ENCODE data around the gene MAPK8IP2. TPM values are rescaled to one million over a fixed set of nuclear protein-coding genes. Genes with fewer than 3 reads are reported as not detected.

Gene MAPK8IP2
- total and polyA plus RNA-seq, 2 of the 4 experiments (the other 2 are of a cell fraction), result under 0.01 to 0.14 TPM

DNA sequence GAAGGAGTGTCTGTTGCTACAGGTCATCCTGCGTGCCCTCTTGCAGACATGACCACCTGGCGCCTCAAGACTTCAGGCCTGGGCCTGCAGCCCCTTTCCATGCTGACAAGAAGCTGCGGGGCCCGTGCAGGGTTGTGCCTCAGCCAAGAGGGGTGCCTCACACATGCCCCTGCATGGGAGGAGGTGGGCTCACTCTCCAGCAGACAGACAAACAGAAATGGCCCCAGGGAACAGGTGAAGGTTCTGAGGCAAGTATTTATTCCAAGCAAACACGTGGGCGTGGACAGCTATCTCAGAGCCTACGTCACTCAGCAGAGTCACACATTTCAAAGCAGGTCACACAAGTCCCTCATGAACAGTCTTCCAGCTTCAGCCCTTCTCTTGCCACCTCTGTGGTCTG is 32.0 kb upstream of the MAPK8IP2 start:
- H3K9me3 ChIP-seq (ENCODE audit: control insufficient read depth, insufficient read depth, low read length), result no peaks in the 10 kb centered on the region
- H3K4me3 ChIP-seq (ENCODE audit: insufficient read depth, low read depth, low read length), result no peak overlapping the region
- H2BK15ac ChIP-seq (ENCODE audit: low read depth, low read length), result no peak overlapping the region
- ATAC-seq (ENCODE audit: low read depth) (no peak), DNase-seq (no peak)
- dilution Hi-C loops (cut with HindIII; ENCODE audit: low sequenced_read_pairs, unreplicated experiment), result no loop called here
- no peak overlapping the region for H4K5ac ChIP-seq (ENCODE audit: low read depth, low read length)
- H3K18ac ChIP-seq (ENCODE audit: low read depth, low read length), result no peak overlapping the region
- H4K91ac ChIP-seq (ENCODE audit: insufficient read depth, low read depth, low read length), result no peak overlapping the region
- BruUV-seq (replicated peaks), result no TSS peak
- in situ Hi-C loops (cut with MboI; ENCODE audit: low sequenced_read_pairs), result no loop called here
- CTCF ChIA-PET, result no interaction called here
- H4K8ac ChIP-seq (ENCODE audit: low read depth in 2 of 2, low read length in 2 of 2), result no peak overlapping the region
- no peaks in the 10 kb centered on the region for H3K9me1 ChIP-seq (ENCODE audit: insufficient read depth, low read length)
- no peak overlapping the region for H3K4me2 ChIP-seq (ENCODE audit: low read depth, low read length)
- no peak overlapping the region for H3K14ac ChIP-seq (replicated peaks; ENCODE audit: low read depth, low read length)
- H3K79me1 ChIP-seq (ENCODE audit: low read depth in 1 of 2, low read length in 2 of 2), result no peaks in the 10 kb centered on the region
- no peak overlapping the region for H3K56ac ChIP-seq (ENCODE audit: extremely low read depth, insufficient read depth, low read length)
- no peaks in the 10 kb centered on the region for H3K4me1 ChIP-seq (ENCODE audit: control insufficient read depth, insufficient read depth, low read length)
- H3K27ac ChIP-seq (ENCODE audit: insufficient read depth, low read length), result no peak overlapping the region
- H2AK5ac ChIP-seq (ENCODE audit: low read depth, low read length), result no peak overlapping the region
- no peak overlapping the region for H2AFZ ChIP-seq (replicated peaks; ENCODE audit: low read length, poor library complexity)
- H3K23ac ChIP-seq (ENCODE audit: low read depth, low read length), result no peak overlapping the region
- no peaks in the 10 kb centered on the region; the same call in 1 of the 2 replicates for H3K36me3 ChIP-seq (ENCODE audit: control insufficient read depth, insufficient read depth, low read length)
- no peak for TF ChIP-seq CHD1 (IDR thresholded peaks at IDR 0.05; ENCODE audit: low read depth, low read length)
- TF ChIP-seq ELK1 (IDR thresholded peaks at IDR 0.05; ENCODE audit: borderline replicate concordance, low read depth, low read length), result no peak
- no peak for TF ChIP-seq RCOR1 (IDR thresholded peaks at IDR 0.05; ENCODE audit: insufficient replicate concordance, low read length)
- TF ChIP-seq NFE2L2 (IDR thresholded peaks at IDR 0.05; ENCODE audit: low read depth, low read length), result no peak
- no peak for TF ChIP-seq SMC3 (IDR thresholded peaks at IDR 0.05; ENCODE audit: low read depth, low read length)
- no peak for TF ChIP-seq RAD21 (IDR thresholded peaks at IDR 0.05; ENCODE audit: low read length)
- no peak for TF ChIP-seq MXI1 (IDR thresholded peaks at IDR 0.05; ENCODE audit: borderline replicate concordance, low read depth, low read length)
- no peak for TF ChIP-seq POLR2A (IDR thresholded peaks at IDR 0.05; ENCODE audit: low read depth, low read length)
- H4K20me1 ChIP-seq (ENCODE audit: insufficient read depth, low read length), result no peaks in the 10 kb centered on the region
- no peak overlapping the region for H2AK9ac ChIP-seq (replicated peaks; ENCODE audit: low read depth, low read length, poor library complexity)
- H2BK20ac ChIP-seq (ENCODE audit: low read depth, low read length), result no peak overlapping the region
- H2BK120ac ChIP-seq (ENCODE audit: low read depth, low read length), result no peak overlapping the region
- POLR2A ChIA-PET (ENCODE audit: unreplicated experiment), result no interaction called here
- no peak overlapping the region for H3K4ac ChIP-seq (ENCODE audit: low read depth, low read length)
- no peak overlapping the region for H3K9ac ChIP-seq (ENCODE audit: low read depth, low read length)
- intact Hi-C loops (cut with micrococcal nuclease), result no loop called here
- peaks cover 7% of the 10 kb centered on the region; the same call in 1 of the 2 replicates for H3K27me3 ChIP-seq (ENCODE audit: control insufficient read depth, insufficient read depth, low read length)
- 86% methylated on average over 2 of the region's 7 CpGs; no CpG with 5 or more reads in 1 of the 2 experiments for WGBS, 2 experiments (ENCODE audit: extremely low coverage in 2 of 2, insufficient read length in 1 of 2)
- no peak overlapping the region for H2BK5ac ChIP-seq (ENCODE audit: low read depth, low read length, poor library complexity, severe bottlenecking)
